K562 (cell line): Measurements from ENCODE around the gene TRAPPC8. TPM values are rescaled to one million over a fixed set of nuclear protein-coding genes. Genes with fewer than 3 reads are reported as not detected.

Source experiments
- ARID1B ChIP-seq: fragments of 450-650 bp; IDR thresholded peaks from 2 replicates; pipeline ENCODE4 v1.6.1; 2016; ENCODE audit warnings: antibody characterized with exemption, mild to moderate bottlenecking, inconsistent platforms
- ATF1 ChIP-seq, 2 experiments: fragments of 450-650 bp in 1 of 2; IDR thresholded peaks; 2 replicates each; pipeline ENCODE4 v1.6.1; 2016; ENCODE audit warnings: missing compliant biosample characterization in 1 of 2, missing genetic modification characterization in 1 of 2
- DPF2 ChIP-seq: fragments of 450-650 bp; IDR thresholded peaks from 2 replicates; pipeline ENCODE4 v1.6.1; 2016
- EGR1 ChIP-seq: fragments of 450-650 bp; conservative IDR thresholded peaks from 2 replicates; pipeline ENCODE4 v1.6.1; 2017; ENCODE audit warnings: mild to moderate bottlenecking
- FOSL1 ChIP-seq: fragments of 200-800 bp; sonication (Bioruptor generic); conservative IDR thresholded peaks from 2 replicates; pipeline ENCODE4 v1.6.1; 2016; ENCODE audit warnings: missing genetic modification characterization, missing compliant biosample characterization
- FOXJ3 ChIP-seq: sonication (generic); formaldehyde crosslinking; IDR thresholded peaks from 2 replicates; pipeline ENCODE4 v1.4.0; 2020; ENCODE audit warnings: mild to moderate bottlenecking, missing genetic modification reagents
- FOXK1 ChIP-seq: sonication (generic); formaldehyde crosslinking; IDR thresholded peaks from 2 replicates; pipeline ENCODE4 v1.8.0; 2022; ENCODE audit warnings: missing genetic modification reagents, mild to moderate bottlenecking, borderline replicate concordance
- FOXK2 ChIP-seq, 2 experiments: fragments of 450-650 bp; IDR thresholded peaks in 1 of 2; conservative IDR thresholded peaks in 1 of 2; 2 replicates each; pipeline ENCODE4 v1.6.1; 2016; ENCODE audit warnings: low read depth in 2 of 2, mild to moderate bottlenecking in 1 of 2
- HDGF ChIP-seq: fragments of 450-650 bp; IDR thresholded peaks from 2 replicates; pipeline ENCODE4 v1.6.1; 2016
- MEIS2 ChIP-seq: fragments of 450-650 bp; IDR thresholded peaks from 2 replicates; pipeline ENCODE4 v1.6.1; 2014; ENCODE audit warnings: mild to moderate bottlenecking; ENCODE audit not compliant: partially characterized antibody
- NCOR1 ChIP-seq: fragments of 450-650 bp; IDR thresholded peaks from 2 replicates; pipeline ENCODE4 v1.6.1; 2016; ENCODE audit warnings: mild to moderate bottlenecking, moderate library complexity
- NFE2 ChIP-seq: IDR thresholded peaks from 2 replicates; pipeline ENCODE4 v1.6.1; 2014; ENCODE audit warnings: antibody characterized with exemption, low read depth
- PBX2 ChIP-seq, 2 experiments: IDR thresholded peaks in 1 of 2; conservative IDR thresholded peaks in 1 of 2; 2 replicates each; pipeline ENCODE4 v1.6.1; 2016; ENCODE audit warnings: low read depth in 2 of 2, mild to moderate bottlenecking in 1 of 2, missing compliant biosample characterization in 1 of 2, missing genetic modification characterization in 1 of 2, moderate library complexity in 1 of 2
- PKNOX1 ChIP-seq: fragments of 450-650 bp; IDR thresholded peaks from 2 replicates; pipeline ENCODE4 v1.6.1; 2016
- SMARCC2 ChIP-seq: fragments of 450-650 bp; IDR thresholded peaks from 2 replicates; pipeline ENCODE4 v1.6.1; 2017; ENCODE audit warnings: antibody characterized with exemption, moderate library complexity, mild to moderate bottlenecking, low read depth
- SNIP1 ChIP-seq: fragments of 450-650 bp; IDR thresholded peaks from 2 replicates; pipeline ENCODE4 v1.7.1; 2017; ENCODE audit warnings: low read depth, mild to moderate bottlenecking
- SOX6 ChIP-seq: fragments of 450-650 bp; IDR thresholded peaks from 2 replicates; pipeline ENCODE4 v1.6.1; 2014; ENCODE audit warnings: mild to moderate bottlenecking
- TAL1 ChIP-seq: fragments of 450-650 bp; IDR thresholded peaks from 2 replicates; pipeline ENCODE4 v1.6.1; 2016; ENCODE audit warnings: mild to moderate bottlenecking
- TBL1XR1 ChIP-seq, 2 experiments: IDR thresholded peaks; 2 replicates each; pipeline ENCODE4 v1.6.1; 2012; ENCODE audit warnings: improper control_type of control experiment in 2 of 2, low read length in 2 of 2, mild to moderate bottlenecking in 1 of 2
- TEAD4 ChIP-seq, 2 experiments: sonication (generic) in 1 of 2; formaldehyde crosslinking in 1 of 2; IDR thresholded peaks; 2 replicates each; pipeline versions ENCODE4 v1.6.1 to v1.8.0; 2012 to 2022; ENCODE audit warnings: borderline replicate concordance in 1 of 2, inconsistent platforms in 1 of 2, low read length in 1 of 2, mild to moderate bottlenecking in 1 of 2, missing genetic modification reagents in 1 of 2
- ZNF384 ChIP-seq: IDR thresholded peaks from 2 replicates; pipeline ENCODE4 v1.6.1; 2012; ENCODE audit warnings: low read depth, low read length, improper control_type of control experiment
- ZNF76 ChIP-seq: fragments of 250-450 bp; sonication (Bioruptor Pico); IDR thresholded peaks from 2 replicates; pipeline ENCODE4 v1.4.0; 2020; ENCODE audit warnings: mild to moderate bottlenecking, moderate library complexity, borderline replicate concordance
- polyA plus RNA-seq, 8 experiments: library from polyadenylated mRNA; depleted of rRNA in 4 of 8; stranded (reverse) in 5 of 8; unstranded in 3 of 8; fragments of >200 nt; fragmentation: Nextera tagmentation in 2 of 8; fragmentation: Illumina TruSeq in 1 of 8; extraction: Ambion mirVana in 2 of 8; extraction: Trizol in 1 of 8; gene quantifications; 2 replicates each; pipeline versions ENCODE4 v1.2.1 to v1.2.3, GENCODE V29; 2011 to 2014; ENCODE audit warnings: inconsistent platforms in 1 of 8, missing spikeins in 1 of 8
- total RNA-seq, 7 experiments: library from RNA; depleted of rRNA in 6 of 7; stranded (reverse); fragments of >200 nt in 6 of 7; fragmentation: Illumina TruSeq in 2 of 7; extraction: Trizol in 2 of 7; gene quantifications; 2 replicates each; pipeline versions ENCODE4 v1.2.1 to v1.2.3, GENCODE V29; 2011 to 2021; ENCODE audit warnings: low replicate concordance in 1 of 7
- TF ChIP-seq, protein P1 (sequence below): fragments of 250-450 bp; sonication (Bioruptor Pico); IDR thresholded peaks from 2 replicates; pipeline ENCODE4 v1.8.0; 2021; ENCODE audit warnings: moderate library complexity, mild to moderate bottlenecking, inconsistent platforms

Gene TRAPPC8
- total and polyA plus RNA-seq, 9 of the 15 experiments (the other 6 are each of a cell fraction or from before 2014, with no cell fraction given): 20.1 to 111 (median 35.6) TPM

DNA sequence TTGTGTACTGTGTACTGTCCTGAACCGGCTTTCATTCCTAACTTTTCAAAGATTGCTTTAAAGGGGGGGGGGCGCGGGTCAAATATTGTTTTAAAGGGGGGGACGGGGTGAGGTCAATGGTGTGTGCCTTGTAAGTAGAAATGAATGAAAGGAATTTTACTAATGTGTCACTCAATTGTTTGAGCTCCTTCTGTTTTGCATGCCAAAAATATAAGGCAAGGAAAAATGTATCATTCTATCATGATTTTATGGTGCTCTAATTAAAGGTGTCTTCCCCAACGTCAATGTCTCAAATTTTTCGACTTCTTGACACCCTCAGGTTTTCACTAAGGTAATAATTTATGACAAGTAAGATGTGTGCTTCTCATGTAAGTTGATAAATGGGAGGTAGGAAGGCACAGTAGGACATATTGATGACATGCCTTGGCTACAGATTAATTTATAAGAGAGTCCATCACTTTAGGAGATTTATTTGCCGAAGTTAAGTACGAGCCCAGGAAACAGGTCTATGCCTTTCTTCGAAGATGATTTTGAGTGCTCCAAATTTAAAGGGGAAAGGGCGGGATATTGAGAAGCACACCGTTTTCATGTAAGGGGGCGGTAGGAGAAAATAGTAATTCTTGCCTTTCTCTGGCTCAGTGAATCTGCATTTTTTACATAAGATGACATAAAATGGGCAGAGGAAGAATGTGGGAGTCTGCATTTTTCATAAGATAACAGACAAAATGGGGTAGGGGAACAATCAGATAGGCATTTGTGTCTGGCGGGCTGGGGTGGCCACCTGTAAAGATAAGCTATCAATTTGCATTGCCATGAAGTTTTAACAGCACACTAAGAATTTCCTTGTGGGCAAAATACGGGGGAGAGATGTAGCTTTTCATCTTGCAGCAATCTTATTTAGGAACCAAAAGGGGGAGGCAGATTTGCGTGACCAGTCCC is 1.2 kb upstream of the TRAPPC8 start (continued):
- TF ChIP-seq PBX2 (CRISPR knock-in tag; IDR thresholded peaks at IDR 0.05; ENCODE audit: low read depth) (no peak), PBX2 (tag; conservative IDR thresholded peaks at IDR 0.05; ENCODE audit: low read depth) (0 out of 2 replicates have a peak, but pooled peaks have one; percentile 15), TBL1XR1 (IDR thresholded peaks at IDR 0.05; ENCODE audit: low read length in 2 of 2) (0 out of 4 replicates have a peak, but pooled peaks of 1 of the 2 experiments have one; percentile 16), SOX6 (peak; percentile 56; the same call in 1 of the 2 replicates), FOXK1 (CRISPR knock-in tag) (no peak), ZNF384 (no peak), SMARCC2 (0 out of 2 replicates have a peak, but pooled peaks have one; percentile 38), FOSL1 (tag) (0 out of 2 replicates have a peak, but pooled peaks have one; percentile 18), SNIP1 (0 out of 2 replicates have a peak, but pooled peaks have one; percentile 2), MEIS2 (peak; percentile 58), PKNOX1 (peak; percentile 43; the same call in 1 of the 2 replicates), FOXK2 (conservative IDR thresholded peaks at IDR 0.05 in 1 of 2, IDR thresholded peaks at IDR 0.05 in 1 of 2; ENCODE audit: low read depth in 2 of 2) (no peak), TAL1 (peak; percentile 19; the same call in 1 of the 2 replicates), NFE2 (peak; percentile 35), ATF1 (CRISPR knock-in tag; IDR thresholded peaks at IDR 0.05) (no peak), ATF1 (tag; IDR thresholded peaks at IDR 0.05) (peak; percentile 13; the same call in 1 of the 2 replicates), ARID1B (peak; percentile 70), ZNF76 (no peak), TEAD4 (IDR thresholded peaks at IDR 0.05; ENCODE audit: low read length) (0 out of 2 replicates have a peak, but pooled peaks have one; percentile 17), TEAD4 (CRISPR knock-in tag; IDR thresholded peaks at IDR 0.05; ENCODE audit: borderline replicate concordance) (no peak), NCOR1 (0 out of 2 replicates have a peak, but pooled peaks have one; percentile 20), DPF2 (peak; percentile 81), HDGF (no peak), EGR1 (peak; percentile 30; the same call in 1 of the 2 replicates), FOXJ3 (CRISPR knock-in tag) (no peak)
- TF ChIP-seq, protein P1, sequence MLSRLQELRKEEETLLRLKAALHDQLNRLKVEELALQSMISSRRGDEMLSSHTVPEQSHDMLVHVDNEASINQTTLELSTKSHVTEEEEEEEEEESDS (CRISPR knock-in tag): no peak
